Measurements from ENCODE around the gene FZD4.

The FZD4 gene

DNA sequence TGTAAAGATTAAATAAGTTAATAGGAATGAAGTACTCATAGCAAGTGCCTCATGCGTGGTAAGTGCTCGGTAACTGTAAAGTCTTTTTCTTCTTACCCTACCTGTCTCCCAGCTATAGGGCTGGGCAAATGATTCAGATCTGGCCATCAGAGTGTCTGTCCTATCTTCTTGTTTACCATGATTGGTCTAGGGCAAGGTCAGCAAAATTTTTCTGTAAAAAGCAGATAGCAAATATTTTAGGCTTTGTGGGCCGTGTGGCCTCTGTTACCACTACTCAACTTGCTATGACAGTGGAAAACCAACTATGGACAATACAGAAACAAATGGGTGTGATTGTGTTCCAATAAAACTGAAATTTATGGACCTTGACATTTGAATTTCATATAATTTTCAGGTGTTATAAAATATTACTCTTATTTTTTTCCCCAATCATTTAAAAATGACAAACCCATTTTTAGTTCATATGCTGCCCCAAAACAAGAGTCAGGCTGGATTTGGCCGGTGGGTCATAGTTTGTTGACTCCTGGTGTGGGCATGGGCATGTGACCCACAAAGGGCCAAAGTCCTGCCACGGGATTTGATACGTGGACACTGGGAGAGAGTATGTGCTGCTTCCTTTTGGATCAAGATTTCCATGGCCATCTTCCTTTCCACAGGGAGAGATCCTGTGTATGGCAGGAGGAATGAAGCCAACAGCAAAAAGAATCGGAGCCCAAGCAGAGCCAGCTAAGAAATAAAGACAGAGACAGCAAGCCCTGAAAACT lies 26.8 kb upstream of the FZD4 start:
- H3K27ac ChIP-seq, result no peak overlapping the region
- TF ChIP-seq, protein P1, sequence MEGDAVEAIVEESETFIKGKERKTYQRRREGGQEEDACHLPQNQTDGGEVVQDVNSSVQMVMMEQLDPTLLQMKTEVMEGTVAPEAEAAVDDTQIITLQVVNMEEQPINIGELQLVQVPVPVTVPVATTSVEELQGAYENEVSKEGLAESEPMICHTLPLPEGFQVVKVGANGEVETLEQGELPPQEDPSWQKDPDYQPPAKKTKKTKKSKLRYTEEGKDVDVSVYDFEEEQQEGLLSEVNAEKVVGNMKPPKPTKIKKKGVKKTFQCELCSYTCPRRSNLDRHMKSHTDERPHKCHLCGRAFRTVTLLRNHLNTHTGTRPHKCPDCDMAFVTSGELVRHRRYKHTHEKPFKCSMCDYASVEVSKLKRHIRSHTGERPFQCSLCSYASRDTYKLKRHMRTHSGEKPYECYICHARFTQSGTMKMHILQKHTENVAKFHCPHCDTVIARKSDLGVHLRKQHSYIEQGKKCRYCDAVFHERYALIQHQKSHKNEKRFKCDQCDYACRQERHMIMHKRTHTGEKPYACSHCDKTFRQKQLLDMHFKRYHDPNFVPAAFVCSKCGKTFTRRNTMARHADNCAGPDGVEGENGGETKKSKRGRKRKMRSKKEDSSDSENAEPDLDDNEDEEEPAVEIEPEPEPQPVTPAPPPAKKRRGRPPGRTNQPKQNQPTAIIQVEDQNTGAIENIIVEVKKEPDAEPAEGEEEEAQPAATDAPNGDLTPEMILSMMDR (IDR thresholded peaks at IDR 0.05), result no peak
- no peak for TF ChIP-seq ZFX (IDR thresholded peaks at IDR 0.05; ENCODE audit: borderline replicate concordance)

GRCh38 chr11:86980086-86980796 lies 25.0 kb upstream of the FZD4 start:
- no peak overlapping the region for H3K27ac ChIP-seq
- TF ChIP-seq ZFX (IDR thresholded peaks at IDR 0.05; ENCODE audit: borderline replicate concordance), result no peak
- TF ChIP-seq, protein P1 (IDR thresholded peaks at IDR 0.05), result no peak

DNA sequence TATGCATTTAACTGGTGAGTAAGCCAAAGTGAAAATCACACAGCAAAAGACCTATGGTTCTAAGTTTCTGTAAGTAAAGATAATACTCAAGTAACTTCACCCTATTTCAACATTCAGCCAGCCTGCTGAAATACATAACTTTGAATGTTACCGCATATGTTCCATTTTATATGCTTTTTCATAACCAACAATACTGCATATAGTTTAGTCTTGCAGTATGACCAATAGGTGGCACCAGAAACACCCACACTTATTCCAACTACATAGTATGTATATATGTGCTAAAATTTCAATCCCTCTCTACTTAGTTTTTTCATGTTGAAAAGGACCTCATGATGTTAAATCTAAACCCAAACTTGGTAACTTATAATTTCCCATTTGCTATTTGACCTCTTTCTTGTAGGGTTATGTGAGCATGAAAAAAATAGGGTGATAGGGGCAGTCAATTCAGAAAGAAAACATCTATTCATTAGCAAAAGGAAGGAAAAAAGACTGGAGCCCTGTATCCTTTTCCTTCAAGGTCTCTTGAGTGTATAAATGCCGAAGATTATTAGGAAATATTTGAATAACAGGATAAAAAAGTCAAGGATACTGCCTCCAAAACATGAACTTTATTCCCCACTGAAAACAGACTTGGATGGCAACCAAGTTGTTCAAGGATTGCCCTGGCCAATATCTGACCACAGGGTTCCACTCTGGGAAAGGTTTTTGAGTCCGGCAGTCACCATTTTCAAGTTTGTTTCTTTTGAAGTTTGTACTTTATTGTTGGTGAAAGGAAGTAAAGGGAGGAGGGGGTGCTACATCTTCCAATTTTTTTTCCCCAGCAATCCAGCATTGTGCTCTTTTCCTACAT lies 23.8 kb upstream of the FZD4 start:
- no peak overlapping the region for H3K27ac ChIP-seq
- TF ChIP-seq, protein P1 (IDR thresholded peaks at IDR 0.05), result peak; percentile 89
- TF ChIP-seq ZFX (IDR thresholded peaks at IDR 0.05; ENCODE audit: borderline replicate concordance), result no peak

GRCh38 chr11:86978247-86978646 lies 23.1 kb upstream of the FZD4 start:
- TF ChIP-seq ZFX (IDR thresholded peaks at IDR 0.05; ENCODE audit: borderline replicate concordance), result no peak
- TF ChIP-seq, protein P1 (IDR thresholded peaks at IDR 0.05), result no peak
- no peak overlapping the region for H3K27ac ChIP-seq

DNA sequence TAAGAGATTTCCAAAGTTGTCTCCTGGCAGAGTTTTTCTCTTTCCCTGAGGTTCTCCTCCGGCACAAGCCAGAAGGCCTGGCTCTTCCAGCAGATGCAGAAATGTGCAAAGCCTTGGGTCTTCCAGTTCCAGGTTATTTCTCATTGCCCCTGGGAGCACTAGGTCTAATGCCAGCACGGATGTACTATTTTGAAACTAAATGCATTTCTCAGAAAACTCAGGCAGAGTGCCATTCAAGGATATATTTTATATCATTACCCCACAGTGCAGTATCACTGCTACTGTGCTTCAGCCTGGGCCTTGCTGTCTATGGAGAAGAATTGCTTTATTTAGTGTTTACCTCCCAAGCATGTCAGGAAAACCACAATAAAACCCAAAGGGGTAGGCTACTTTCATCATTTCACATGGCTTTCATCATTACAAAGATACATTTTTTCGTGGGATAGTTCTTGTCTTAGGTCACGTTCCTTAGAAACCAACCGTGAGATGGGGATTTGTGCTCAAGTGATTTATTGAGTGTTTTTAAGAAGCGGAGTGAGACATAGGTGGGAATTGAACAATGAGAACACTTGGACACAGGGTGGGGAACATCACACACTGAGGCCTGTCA lies 22.4 kb upstream of the FZD4 start:
- no peak overlapping the region for H3K27ac ChIP-seq
- TF ChIP-seq ZFX (IDR thresholded peaks at IDR 0.05; ENCODE audit: borderline replicate concordance), result no peak
- TF ChIP-seq, protein P1 (IDR thresholded peaks at IDR 0.05), result no peak

- TF ChIP-seq, protein P1 (IDR thresholded peaks at IDR 0.05), result no peak
- TF ChIP-seq ZFX (IDR thresholded peaks at IDR 0.05; ENCODE audit: borderline replicate concordance), result no peak
- no peak overlapping the region for H3K27ac ChIP-seq
Observed at GRCh38 chr11:86972734-86973133, 17.5 kb upstream of the FZD4 start.

Data from 22Rv1 (cell line).